Osteocyte (in vitro differentiated cells): Measurements from ENCODE around the gene ZFHX3. TPM values are rescaled to one million over a fixed set of nuclear protein-coding genes. Genes with fewer than 3 reads are reported as not detected.

Experiments
- DNase-seq: peaks from one replicate; pipeline ENCODE4 v3.0.0; 2021; ENCODE audit warnings: mixed read lengths; ENCODE audit not compliant: unreplicated experiment; ENCODE audit errors: extremely low spot score
- H3K27ac Mint-ChIP-seq: one replicate; pipeline ENCODE4 v1.8.0; 2021; ENCODE audit warnings: mild to moderate bottlenecking, mixed read lengths; ENCODE audit not compliant: unreplicated experiment
- H3K27me3 Mint-ChIP-seq: one replicate; pipeline ENCODE4 v1.8.0; 2021; ENCODE audit warnings: mixed read lengths; ENCODE audit not compliant: unreplicated experiment
- H3K36me3 Mint-ChIP-seq: one replicate; pipeline ENCODE4 v1.8.0; 2021; ENCODE audit warnings: mixed read lengths; ENCODE audit not compliant: unreplicated experiment
- H3K4me1 Mint-ChIP-seq: one replicate; pipeline ENCODE4 v1.8.0; 2021; ENCODE audit warnings: mixed read lengths; ENCODE audit not compliant: unreplicated experiment
- H3K4me3 Mint-ChIP-seq: one replicate; pipeline ENCODE4 v1.8.0; 2021; ENCODE audit warnings: mild to moderate bottlenecking, moderate library complexity, mixed read lengths; ENCODE audit not compliant: unreplicated experiment
- H3K9me3 Mint-ChIP-seq: one replicate; pipeline ENCODE4 v1.8.0; 2021; ENCODE audit warnings: mixed read lengths; ENCODE audit not compliant: unreplicated experiment
- CTCF ChIP-seq: fragments of 200-600 bp; sonication (generic); IDR thresholded peaks from 2 replicates; pipeline ENCODE4 v1.5.0; 2021; ENCODE audit warnings: antibody characterized with exemption, mild to moderate bottlenecking, moderate library complexity
- total RNA-seq: library from RNA; stranded (reverse); gene quantifications from 2 replicates; pipeline ENCODE4 v1.2.1, GENCODE V29; 2021

ZFHX3 gene
- total RNA-seq, 1 donor from 2014 or later, result 89.1 TPM

- peaks cover 57% of the 10 kb centered on the region for H3K36me3 Mint-ChIP-seq
- H3K27me3 Mint-ChIP-seq, result no peaks in the 10 kb centered on the region
- DNase-seq, result no peak
- H3K9me3 Mint-ChIP-seq, result no peaks in the 10 kb centered on the region
- no peak overlapping the region for H3K4me3 Mint-ChIP-seq
- H3K27ac Mint-ChIP-seq, result peak overlapping the region; percentile 38
- H3K4me1 Mint-ChIP-seq, result peaks cover 32% of the 10 kb centered on the region
- no peak for TF ChIP-seq CTCF
Observed at GRCh38 chr16:72889616-72890582, 158.0 kb downstream of the ZFHX3 start.

- TF ChIP-seq CTCF, result no peak
- DNase-seq, result no peak
- Mint-ChIP-seq H3K27ac (no peak overlapping the region), H3K4me1 (peaks cover 37% of the 10 kb centered on the region), H3K4me3 (no peak overlapping the region), H3K27me3 (no peaks in the 10 kb centered on the region), H3K36me3 (peaks cover 64% of the 10 kb centered on the region), H3K9me3 (no peaks in the 10 kb centered on the region)
Observed at GRCh38 chr16:72887537-72887936, 160.4 kb downstream of the ZFHX3 start.

GRCh38 chr16:72886346-72886974, 161.5 kb downstream of the ZFHX3 start:
- peaks cover 62% of the 10 kb centered on the region for H3K36me3 Mint-ChIP-seq
- H3K4me1 Mint-ChIP-seq, result peaks cover 33% of the 10 kb centered on the region
- H3K27me3 Mint-ChIP-seq, result no peaks in the 10 kb centered on the region
- no peak overlapping the region for H3K4me3 Mint-ChIP-seq
- H3K27ac Mint-ChIP-seq, result peak overlapping the region; percentile 32
- no peak for DNase-seq
- H3K9me3 Mint-ChIP-seq, result no peaks in the 10 kb centered on the region
- no peak for TF ChIP-seq CTCF

GRCh38 chr16:72884573-72884972, 163.4 kb downstream of the ZFHX3 start:
- Mint-ChIP-seq H3K27me3 (no peaks in the 10 kb centered on the region), H3K4me1 (peaks cover 40% of the 10 kb centered on the region), H3K36me3 (peaks cover 55% of the 10 kb centered on the region), H3K4me3 (no peak overlapping the region), H3K9me3 (no peaks in the 10 kb centered on the region), H3K27ac (peak overlapping the region; percentile 29)
- DNase-seq, result no peak
- TF ChIP-seq CTCF, result no peak

GRCh38 chr16:72884037-72884436, 163.9 kb downstream of the ZFHX3 start:
- TF ChIP-seq CTCF, result no peak
- peaks cover 51% of the 10 kb centered on the region for H3K36me3 Mint-ChIP-seq
- no peak overlapping the region for H3K4me3 Mint-ChIP-seq
- peaks cover 40% of the 10 kb centered on the region for H3K4me1 Mint-ChIP-seq
- no peaks in the 10 kb centered on the region for H3K9me3 Mint-ChIP-seq
- peak overlapping the region; percentile 35 for H3K27ac Mint-ChIP-seq
- no peaks in the 10 kb centered on the region for H3K27me3 Mint-ChIP-seq
- DNase-seq, result no peak
